K562 (cell line): Measurements from ENCODE around the gene SPTBN4. TPM values are rescaled to one million over a fixed set of nuclear protein-coding genes. Genes with fewer than 3 reads are reported as not detected.

Experiments
- FOXM1 ChIP-seq, 2 experiments: fragments of 450-650 bp in 1 of 2; sonication (generic) in 1 of 2; formaldehyde crosslinking in 1 of 2; IDR thresholded peaks; 2 replicates each; pipeline versions ENCODE4 v1.6.1 to v1.9.0; 2017 to 2022; ENCODE audit warnings: low read depth in 2 of 2, mild to moderate bottlenecking in 2 of 2, missing genetic modification reagents in 1 of 2, moderate library complexity in 1 of 2
- MGA ChIP-seq: fragments of 450-650 bp; IDR thresholded peaks from 2 replicates; pipeline ENCODE4 v1.6.1; 2016; ENCODE audit warnings: mild to moderate bottlenecking, moderate library complexity
- PHTF2 ChIP-seq: fragments of 250-450 bp; sonication (Bioruptor Pico); IDR thresholded peaks from 2 replicates; pipeline ENCODE4 v1.5.0; 2021; ENCODE audit warnings: mild to moderate bottlenecking
- POLR2AphosphoS5 ChIP-seq: IDR thresholded peaks from 2 replicates; pipeline ENCODE4 v1.6.1; 2011; ENCODE audit warnings: mild to moderate bottlenecking, low read depth, low read length, moderate library complexity; ENCODE audit not compliant: control insufficient read depth, insufficient read depth
- RAD21 ChIP-seq, 2 experiments: fragments of 250-450 bp in 1 of 2; fragments of 450-650 bp in 1 of 2; sonication (Bioruptor Pico) in 1 of 2; formaldehyde crosslinking in 1 of 2; IDR thresholded peaks in 1 of 2; conservative IDR thresholded peaks in 1 of 2; 2 replicates each; pipeline versions ENCODE4 v1.4.0 to v1.8.0; 2020 to 2022; ENCODE audit warnings: mild to moderate bottlenecking in 2 of 2, moderate library complexity in 1 of 2
- RBBP5 ChIP-seq: fragments of 200-600 bp; sonication (generic); IDR thresholded peaks from 2 replicates; pipeline ENCODE4 v1.6.1; 2012; ENCODE audit warnings: borderline replicate concordance, mild to moderate bottlenecking, low read length, control low read depth, inconsistent platforms; ENCODE audit not compliant: insufficient read depth, poor library complexity, severe bottlenecking
- STAT5A ChIP-seq: IDR thresholded peaks from 2 replicates; pipeline ENCODE4 v1.6.1; 2012; ENCODE audit warnings: low read length, inconsistent platforms, borderline replicate concordance
- TCF15 ChIP-seq: fragments of 250-450 bp; sonication (Bioruptor Pico); IDR thresholded peaks from 2 replicates; pipeline ENCODE4 v1.8.0; 2022; ENCODE audit warnings: moderate library complexity, mild to moderate bottlenecking, inconsistent platforms
- THAP12 ChIP-seq: fragments of 250-450 bp; sonication (Bioruptor Pico); IDR thresholded peaks from 2 replicates; pipeline ENCODE4 v1.9.0; 2021; ENCODE audit warnings: mild to moderate bottlenecking, inconsistent platforms
- ZBTB1 ChIP-seq: sonication (generic); formaldehyde crosslinking; IDR thresholded peaks from 2 replicates; pipeline ENCODE4 v1.8.1; 2023; ENCODE audit warnings: missing genetic modification reagents, low read depth, mild to moderate bottlenecking, borderline replicate concordance
- ZNF212 ChIP-seq: fragments of 450-650 bp; formaldehyde crosslinking; IDR thresholded peaks from 2 replicates; pipeline ENCODE4 v1.4.0; 2020; ENCODE audit warnings: mild to moderate bottlenecking
- ZNF316 ChIP-seq: fragments of 450-650 bp; IDR thresholded peaks from 2 replicates; pipeline ENCODE4 v1.6.1; 2016
- ZNF717 ChIP-seq: fragments of 250-450 bp; sonication (Bioruptor Pico); IDR thresholded peaks from 2 replicates; pipeline ENCODE4 v1.5.0; 2021
- polyA plus RNA-seq, 8 experiments: library from polyadenylated mRNA; depleted of rRNA in 4 of 8; stranded (reverse) in 5 of 8; unstranded in 3 of 8; fragments of >200 nt; fragmentation: Nextera tagmentation in 2 of 8; fragmentation: Illumina TruSeq in 1 of 8; extraction: Ambion mirVana in 2 of 8; extraction: Trizol in 1 of 8; gene quantifications; 2 replicates each; pipeline versions ENCODE4 v1.2.1 to v1.2.3, GENCODE V29; 2011 to 2014; ENCODE audit warnings: inconsistent platforms in 1 of 8, missing spikeins in 1 of 8
- total RNA-seq, 7 experiments: library from RNA; depleted of rRNA in 6 of 7; stranded (reverse); fragments of >200 nt in 6 of 7; fragmentation: Illumina TruSeq in 2 of 7; extraction: Trizol in 2 of 7; gene quantifications; 2 replicates each; pipeline versions ENCODE4 v1.2.1 to v1.2.3, GENCODE V29; 2011 to 2021; ENCODE audit warnings: low replicate concordance in 1 of 7

Gene SPTBN4
- total and polyA plus RNA-seq, 9 of the 15 experiments (the other 6 are each of a cell fraction or from before 2014, with no cell fraction given) = 0.01 to 1.5 (median 0.86) TPM

GRCh38 chr19:40465025-40465556, 1.7 kb upstream of the SPTBN4 start (continued):
- TF ChIP-seq MGA = no peak
- TF ChIP-seq THAP12 (CRISPR knock-in tag) = no peak
- TF ChIP-seq STAT5A = no peak
- TF ChIP-seq ZBTB1 (CRISPR knock-in tag) = no peak
- TF ChIP-seq RBBP5 = no peak
- TF ChIP-seq POLR2AphosphoS5 = no peak
- TF ChIP-seq ZNF717 (CRISPR knock-in tag) = no peak
- TF ChIP-seq TCF15 (CRISPR knock-in tag) = no peak
- no peak for TF ChIP-seq FOXM1 (IDR thresholded peaks at IDR 0.05; ENCODE audit: low read depth)
- TF ChIP-seq FOXM1 (CRISPR knock-in tag; IDR thresholded peaks at IDR 0.05; ENCODE audit: low read depth) = peak; percentile 46; the same call in 1 of the 2 replicates
- no peak for TF ChIP-seq RAD21 (CRISPR knock-in tag; conservative IDR thresholded peaks at IDR 0.05 in 1 of 2, IDR thresholded peaks at IDR 0.05 in 1 of 2)
- no peak for TF ChIP-seq ZNF316
- no peak for TF ChIP-seq ZNF212 (CRISPR knock-in tag)
- 0 out of 2 replicates have a peak, but pooled peaks have one; percentile 2 for TF ChIP-seq PHTF2 (CRISPR knock-in tag)
